ENCODE measurements around the gene TAS2R13. TPM values are rescaled to one million over a fixed set of nuclear protein-coding genes. Genes with fewer than 3 reads are reported as not detected.

The TAS2R13 gene
- total RNA-seq, 1 donor from 2014 or later: 8.3 TPM

DNA sequence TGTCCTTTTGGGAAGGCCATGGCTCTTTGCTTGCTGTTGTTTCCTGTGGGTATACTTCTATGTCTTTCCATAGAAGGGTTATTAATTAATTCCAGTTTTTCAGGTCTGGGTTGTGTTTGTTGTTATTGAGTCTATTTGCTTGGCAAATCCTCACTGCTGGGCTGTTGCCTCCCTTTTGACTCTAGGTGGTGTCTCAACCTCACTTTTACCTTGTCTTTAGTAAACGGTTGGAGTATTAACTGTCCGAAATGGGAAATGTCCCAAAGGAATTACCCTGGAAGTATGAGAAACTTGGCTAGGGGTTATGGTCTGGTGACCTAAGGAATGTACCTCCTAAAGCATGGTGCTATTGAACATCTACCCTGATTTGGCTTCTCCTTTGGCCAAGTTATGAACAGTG lies 42.0 kb downstream of the TAS2R13 start:
- no peak for DNase-seq

DNA sequence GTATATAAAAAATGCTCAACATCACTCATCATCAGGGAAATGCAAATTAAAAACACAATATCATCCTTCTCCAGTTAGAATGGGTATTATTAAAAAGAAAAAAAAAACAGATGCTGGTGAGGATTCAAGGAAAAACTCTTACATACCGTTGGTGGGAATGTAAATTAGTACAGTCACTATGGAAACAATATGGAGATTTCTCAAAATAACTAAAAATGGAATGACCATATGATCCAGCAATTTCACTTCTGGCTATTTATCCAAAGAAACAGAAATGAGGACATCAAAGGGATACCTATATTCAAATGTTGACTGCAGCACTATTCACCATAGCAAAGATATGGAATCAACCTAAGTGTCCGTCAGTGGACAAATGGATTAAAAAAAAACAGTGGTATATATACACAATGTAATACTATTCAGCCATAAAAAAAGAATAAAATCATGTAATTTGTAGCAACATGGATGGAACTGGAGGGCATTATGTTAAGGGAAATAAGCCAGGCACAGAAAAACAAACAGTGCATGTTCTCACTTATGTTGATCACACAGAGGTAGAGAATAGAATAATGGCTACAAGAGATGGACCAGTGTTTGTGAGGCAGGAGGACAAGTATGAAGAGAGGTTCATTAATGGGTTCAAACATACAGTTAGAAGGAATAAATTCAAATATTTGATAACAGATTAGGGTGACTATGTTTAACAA lies 45.7 kb downstream of the TAS2R13 start:
- DNase-seq: no peak

DNA sequence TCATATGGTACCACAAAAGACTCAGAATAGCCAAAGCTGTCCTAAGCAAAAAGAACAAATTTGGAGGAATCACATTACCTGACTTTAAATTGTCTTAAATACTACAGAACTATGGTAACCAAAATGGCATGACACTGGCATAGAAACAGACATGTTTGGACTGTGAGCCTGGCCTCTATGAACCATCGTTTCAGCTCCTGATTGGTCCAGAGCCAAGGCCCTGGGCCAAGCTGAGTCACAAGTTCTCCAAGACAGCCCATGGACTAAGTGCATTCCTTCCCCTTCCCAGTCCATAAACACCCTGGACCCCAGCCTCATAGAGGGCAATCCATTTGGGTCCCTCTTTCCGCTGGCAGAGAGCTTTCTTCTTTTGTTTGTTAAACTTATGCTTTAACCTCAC lies 48.0 kb downstream of the TAS2R13 start:
- no peak for DNase-seq

Other genes starting within 250 kb of the TAS2R13 start
- gene STYK1, start 235.5 kb downstream of the TAS2R13 start, total RNA-seq: 6.7 TPM
- gene YBX3, start 186.2 kb downstream of the TAS2R13 start, total RNA-seq: 4.5 TPM
- 1.1 TPM for gene TAS2R7, start 106.9 kb downstream of the TAS2R13 start, total RNA-seq
- 0.31 TPM for gene TAS2R8, start 102.3 kb downstream of the TAS2R13 start, total RNA-seq
- 1.2 TPM for gene TAS2R9, start 99.4 kb downstream of the TAS2R13 start, total RNA-seq
- 5.5 TPM for gene TAS2R10, start 83.2 kb downstream of the TAS2R13 start, total RNA-seq
- 4.8 TPM for gene PRR4, start 60.1 kb downstream of the TAS2R13 start, total RNA-seq
- gene PRH1, start 25.3 kb downstream of the TAS2R13 start, total RNA-seq: 95.9 TPM
- gene PRH2, start 19.7 kb upstream of the TAS2R13 start, total RNA-seq: 0.62 TPM
- gene TAS2R14, start 29.7 kb upstream of the TAS2R13 start, total RNA-seq: 11.4 TPM
- gene TAS2R50, start 77.3 kb upstream of the TAS2R13 start, total RNA-seq: 12.6 TPM
- 22.9 TPM for gene TAS2R20, start 88.7 kb upstream of the TAS2R13 start, total RNA-seq
- 28.7 TPM for gene TAS2R19, start 113.1 kb upstream of the TAS2R13 start, total RNA-seq
- 25.0 TPM for gene TAS2R31, start 121.8 kb upstream of the TAS2R13 start, total RNA-seq
- 12.3 TPM for gene TAS2R46, start 152.7 kb upstream of the TAS2R13 start, total RNA-seq
- gene TAS2R43, start 182.8 kb upstream of the TAS2R13 start, total RNA-seq: 13.6 TPM
- 22.1 TPM for gene TAS2R30, start 225.1 kb upstream of the TAS2R13 start, total RNA-seq

All from occipital lobe (tissue), 2 donors.